HepG2 (cell line): ENCODE measurements around the gene GNA12. TPM values are rescaled to one million over a fixed set of nuclear protein-coding genes. Genes with fewer than 3 reads are reported as not detected.

Experiments
- CAMTA2 ChIP-seq: sonication (generic); formaldehyde crosslinking; IDR thresholded peaks from 2 replicates; pipeline ENCODE4 v1.4.0; 2020; ENCODE audit warnings: mild to moderate bottlenecking, missing genetic modification reagents, borderline replicate concordance
- GFI1 ChIP-seq: sonication (generic); formaldehyde crosslinking; IDR thresholded peaks from 2 replicates; pipeline ENCODE4 v1.5.0; 2020; ENCODE audit warnings: missing genetic modification reagents, mild to moderate bottlenecking, borderline replicate concordance
- GTF2F1 ChIP-seq: fragments of 150-350 bp; IDR thresholded peaks from 2 replicates; pipeline ENCODE4 v1.6.1; 2014; ENCODE audit warnings: low read length
- MEF2D ChIP-seq: sonication (generic); formaldehyde crosslinking; IDR thresholded peaks from 2 replicates; pipeline ENCODE4 v1.5.1; 2020; ENCODE audit warnings: mild to moderate bottlenecking, missing genetic modification reagents
- NFKB2 ChIP-seq: sonication (generic); formaldehyde crosslinking; IDR thresholded peaks from 2 replicates; pipeline ENCODE4 v1.4.0; 2020; ENCODE audit warnings: missing genetic modification reagents, borderline replicate concordance
- POLR2AphosphoS5 ChIP-seq: IDR thresholded peaks from 2 replicates; pipeline ENCODE4 v1.6.1; 2012; ENCODE audit warnings: low read depth, low read length
- TFDP1 ChIP-seq: IDR thresholded peaks from 2 replicates; pipeline ENCODE4 v1.6.1; 2016; ENCODE audit warnings: missing compliant biosample characterization, missing genetic modification reagents, borderline replicate concordance
- THAP9 ChIP-seq: sonication (generic); formaldehyde crosslinking; IDR thresholded peaks from 2 replicates; pipeline ENCODE4; 2020; ENCODE audit warnings: missing genetic modification reagents, mild to moderate bottlenecking, borderline replicate concordance
- THYN1 ChIP-seq: sonication (generic); formaldehyde crosslinking; IDR thresholded peaks from 2 replicates; pipeline ENCODE4 v1.8.1; 2023; ENCODE audit warnings: low read depth, mild to moderate bottlenecking, moderate library complexity, missing genetic modification reagents, borderline replicate concordance
- ZFP62 ChIP-seq: sonication (generic); formaldehyde crosslinking; IDR thresholded peaks from 2 replicates; pipeline ENCODE4 v1.4.0; 2020; ENCODE audit warnings: missing genetic modification reagents
- ZKSCAN1 ChIP-seq: fragments of 150-350 bp; IDR thresholded peaks from 2 replicates; pipeline ENCODE4 v1.6.1; 2014; ENCODE audit warnings: low read length
- ZMYM3 ChIP-seq: sonication (generic); formaldehyde crosslinking; IDR thresholded peaks from 2 replicates; pipeline ENCODE4 v1.5.1; 2020; ENCODE audit warnings: mild to moderate bottlenecking, missing genetic modification reagents
- ZNF597 ChIP-seq: sonication (generic); formaldehyde crosslinking; IDR thresholded peaks from 2 replicates; pipeline ENCODE4 v1.5.0; 2020; ENCODE audit warnings: missing genetic modification reagents
- ZNF784 ChIP-seq: sonication (generic); formaldehyde crosslinking; IDR thresholded peaks from 2 replicates; pipeline ENCODE4 v1.5.1; 2020; ENCODE audit warnings: missing genetic modification reagents, mild to moderate bottlenecking, borderline replicate concordance
- ZSCAN9 ChIP-seq: IDR thresholded peaks from 2 replicates; pipeline ENCODE4 v1.6.1; 2016; ENCODE audit warnings: borderline replicate concordance
- polyA plus RNA-seq, 8 experiments: library from polyadenylated mRNA; depleted of rRNA in 3 of 8; stranded (reverse) in 7 of 8; unstranded in 1 of 8; fragments of >200 nt; fragmentation: Illumina TruSeq in 4 of 8; extraction: Trizol in 4 of 8; gene quantifications; 2 replicates each; pipeline versions ENCODE4 v1.2.1 to v1.2.3, GENCODE V29; 2011 to 2016; ENCODE audit warnings: low read depth in 4 of 8, missing spikeins in 1 of 8, mixed read lengths in 1 of 8; ENCODE audit not compliant: insufficient read depth in 1 of 8
- total RNA-seq, 5 experiments: library from RNA; depleted of rRNA; stranded (reverse); fragments of >200 nt; fragmentation: Illumina TruSeq; extraction: Trizol; gene quantifications; 2 replicates each; pipeline ENCODE4 v1.2.3, GENCODE V29; 2016; ENCODE audit warnings: low read depth in 1 of 5
- TF ChIP-seq, protein P1 (sequence below): sonication (generic); formaldehyde crosslinking; IDR thresholded peaks from 2 replicates; pipeline ENCODE4 v1.4.0; 2020; ENCODE audit warnings: missing genetic modification reagents
- TF ChIP-seq, protein P2 (sequence below): sonication (generic); formaldehyde crosslinking; IDR thresholded peaks from 2 replicates; pipeline ENCODE4 v1.4.0; 2020; ENCODE audit warnings: missing genetic modification reagents, borderline replicate concordance

The GNA12 gene
- total and polyA plus RNA-seq, 2 of the 13 experiments (the other 11 are each of a cell fraction or from before 2014, with no cell fraction given) = 16.2 to 50.9 TPM

DNA sequence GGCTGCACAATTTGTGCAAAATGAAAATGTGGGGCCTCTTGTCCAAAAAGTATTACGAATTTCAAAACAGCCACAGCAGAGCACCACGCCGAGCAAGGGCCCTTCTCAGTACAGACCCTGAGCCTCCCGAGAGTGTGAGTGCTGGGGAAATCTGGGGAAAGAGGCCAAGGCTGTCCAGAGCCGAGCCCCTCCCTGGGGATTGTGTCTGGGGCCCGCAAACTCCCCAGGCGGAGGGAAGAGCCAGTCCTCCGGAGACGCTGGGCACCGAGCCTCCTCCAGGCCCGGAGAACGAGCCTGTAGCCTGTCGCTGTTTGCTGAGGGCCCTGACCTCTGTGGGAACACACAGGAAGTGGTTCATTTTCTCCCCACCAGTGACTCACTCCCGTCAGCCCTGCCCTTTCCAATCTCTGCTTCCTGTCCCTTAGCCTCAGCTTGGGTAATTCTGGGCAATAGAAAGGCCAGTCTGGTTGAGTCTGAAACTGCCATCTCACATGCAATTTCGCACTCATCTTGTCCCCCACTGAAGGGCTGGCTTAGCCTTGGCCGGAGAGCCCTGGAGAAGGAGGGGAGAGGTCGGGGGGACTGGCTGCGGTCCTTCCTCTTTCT is 19.5 kb upstream of the GNA12 start (continued):
- TF ChIP-seq GTF2F1 = no peak
- no peak for TF ChIP-seq ZSCAN9 (CRISPR knock-in tag)
- peak; percentile 98 for TF ChIP-seq GFI1 (CRISPR knock-in tag)
- TF ChIP-seq, protein P1, sequence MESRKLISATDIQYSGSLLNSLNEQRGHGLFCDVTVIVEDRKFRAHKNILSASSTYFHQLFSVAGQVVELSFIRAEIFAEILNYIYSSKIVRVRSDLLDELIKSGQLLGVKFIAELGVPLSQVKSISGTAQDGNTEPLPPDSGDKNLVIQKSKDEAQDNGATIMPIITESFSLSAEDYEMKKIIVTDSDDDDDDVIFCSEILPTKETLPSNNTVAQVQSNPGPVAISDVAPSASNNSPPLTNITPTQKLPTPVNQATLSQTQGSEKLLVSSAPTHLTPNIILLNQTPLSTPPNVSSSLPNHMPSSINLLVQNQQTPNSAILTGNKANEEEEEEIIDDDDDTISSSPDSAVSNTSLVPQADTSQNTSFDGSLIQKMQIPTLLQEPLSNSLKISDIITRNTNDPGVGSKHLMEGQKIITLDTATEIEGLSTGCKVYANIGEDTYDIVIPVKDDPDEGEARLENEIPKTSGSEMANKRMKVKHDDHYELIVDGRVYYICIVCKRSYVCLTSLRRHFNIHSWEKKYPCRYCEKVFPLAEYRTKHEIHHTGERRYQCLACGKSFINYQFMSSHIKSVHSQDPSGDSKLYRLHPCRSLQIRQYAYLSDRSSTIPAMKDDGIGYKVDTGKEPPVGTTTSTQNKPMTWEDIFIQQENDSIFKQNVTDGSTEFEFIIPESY (CRISPR knock-in tag) = no peak
- TF ChIP-seq POLR2AphosphoS5 = peak; percentile 86
- no peak; the same call in 1 of the 2 replicates for TF ChIP-seq ZNF784 (CRISPR knock-in tag)
- TF ChIP-seq, protein P2, sequence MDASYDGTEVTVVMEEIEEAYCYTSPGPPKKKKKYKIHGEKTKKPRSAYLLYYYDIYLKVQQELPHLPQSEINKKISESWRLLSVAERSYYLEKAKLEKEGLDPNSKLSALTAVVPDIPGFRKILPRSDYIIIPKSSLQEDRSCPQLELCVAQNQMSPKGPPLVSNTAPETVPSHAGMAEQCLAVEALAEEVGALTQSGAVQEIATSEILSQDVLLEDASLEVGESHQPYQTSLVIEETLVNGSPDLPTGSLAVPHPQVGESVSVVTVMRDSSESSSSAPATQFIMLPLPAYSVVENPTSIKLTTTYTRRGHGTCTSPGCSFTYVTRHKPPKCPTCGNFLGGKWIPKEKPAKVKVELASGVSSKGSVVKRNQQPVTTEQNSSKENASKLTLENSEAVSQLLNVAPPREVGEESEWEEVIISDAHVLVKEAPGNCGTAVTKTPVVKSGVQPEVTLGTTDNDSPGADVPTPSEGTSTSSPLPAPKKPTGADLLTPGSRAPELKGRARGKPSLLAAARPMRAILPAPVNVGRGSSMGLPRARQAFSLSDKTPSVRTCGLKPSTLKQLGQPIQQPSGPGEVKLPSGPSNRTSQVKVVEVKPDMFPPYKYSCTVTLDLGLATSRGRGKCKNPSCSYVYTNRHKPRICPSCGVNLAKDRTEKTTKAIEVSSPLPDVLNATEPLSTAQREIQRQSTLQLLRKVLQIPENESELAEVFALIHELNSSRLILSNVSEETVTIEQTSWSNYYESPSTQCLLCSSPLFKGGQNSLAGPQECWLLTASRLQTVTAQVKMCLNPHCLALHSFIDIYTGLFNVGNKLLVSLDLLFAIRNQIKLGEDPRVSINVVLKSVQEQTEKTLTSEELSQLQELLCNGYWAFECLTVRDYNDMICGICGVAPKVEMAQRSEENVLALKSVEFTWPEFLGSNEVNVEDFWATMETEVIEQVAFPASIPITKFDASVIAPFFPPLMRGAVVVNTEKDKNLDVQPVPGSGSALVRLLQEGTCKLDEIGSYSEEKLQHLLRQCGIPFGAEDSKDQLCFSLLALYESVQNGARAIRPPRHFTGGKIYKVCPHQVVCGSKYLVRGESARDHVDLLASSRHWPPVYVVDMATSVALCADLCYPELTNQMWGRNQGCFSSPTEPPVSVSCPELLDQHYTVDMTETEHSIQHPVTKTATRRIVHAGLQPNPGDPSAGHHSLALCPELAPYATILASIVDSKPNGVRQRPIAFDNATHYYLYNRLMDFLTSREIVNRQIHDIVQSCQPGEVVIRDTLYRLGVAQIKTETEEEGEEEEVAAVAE (CRISPR knock-in tag) = no peak
- no peak for TF ChIP-seq ZNF597 (CRISPR knock-in tag)
- no peak for TF ChIP-seq THYN1 (CRISPR knock-in tag)
- no peak for TF ChIP-seq CAMTA2 (CRISPR knock-in tag)
- peak; percentile 25; the same call in 1 of the 2 replicates for TF ChIP-seq ZMYM3 (CRISPR knock-in tag)
- TF ChIP-seq ZKSCAN1 = no peak
- TF ChIP-seq MEF2D (CRISPR knock-in tag) = peak; percentile 49; the same call in 1 of the 2 replicates
- no peak for TF ChIP-seq TFDP1
- peak; percentile 36; the same call in 1 of the 2 replicates for TF ChIP-seq NFKB2 (CRISPR knock-in tag)
- TF ChIP-seq ZFP62 (CRISPR knock-in tag) = no peak
- peak; percentile 69 for TF ChIP-seq THAP9 (CRISPR knock-in tag)
